SK-N-SH treated with all-trans-retinoic acid at 6 μM for 48 hours (cell line): Measurements from ENCODE around the gene TAF4B.

Source experiments
- ESRRG ChIP-seq: fragments of 250-450 bp; sonication (Bioruptor Pico); IDR thresholded peaks from 2 replicates; pipeline ENCODE4 v1.6.1; 2021; ENCODE audit warnings: mild to moderate bottlenecking
- OSR1 ChIP-seq: fragments of 250-450 bp; sonication (Bioruptor Pico); IDR thresholded peaks from 2 replicates; pipeline ENCODE4 v1.8.0; 2022; ENCODE audit warnings: moderate library complexity, mild to moderate bottlenecking, inconsistent platforms
- RARB ChIP-seq: fragments of 250-450 bp; sonication (Bioruptor Pico); IDR thresholded peaks from 2 replicates; pipeline ENCODE4 v1.8.0; 2021; ENCODE audit warnings: mild to moderate bottlenecking, moderate library complexity
- TCF4 ChIP-seq: fragments of 250-450 bp; sonication (Bioruptor Pico); IDR thresholded peaks from 2 replicates; pipeline ENCODE4 v1.8.0; 2021; ENCODE audit warnings: mild to moderate bottlenecking, moderate library complexity, borderline replicate concordance
- ZFP30 ChIP-seq: fragments of 450-650 bp; formaldehyde crosslinking; IDR thresholded peaks from 2 replicates; pipeline ENCODE4 v1.5.0; 2022; ENCODE audit warnings: mild to moderate bottlenecking, moderate library complexity
- ZNF8 ChIP-seq: fragments of 450-650 bp; formaldehyde crosslinking; IDR thresholded peaks from 2 replicates; pipeline ENCODE4 v1.5.0; 2020; ENCODE audit warnings: mild to moderate bottlenecking, moderate library complexity
- TF ChIP-seq, protein P1 (sequence below): fragments of 250-450 bp; sonication (Bioruptor Pico); IDR thresholded peaks from 2 replicates; pipeline ENCODE4 v1.5.0; 2020; ENCODE audit warnings: mild to moderate bottlenecking, moderate library complexity
- TF ChIP-seq, protein P2 (sequence below): fragments of 250-450 bp; sonication (Bioruptor Pico); IDR thresholded peaks from 2 replicates; pipeline ENCODE4 v1.8.0; 2020; ENCODE audit warnings: mild to moderate bottlenecking, moderate library complexity, borderline replicate concordance
- TF ChIP-seq, protein P3 (sequence below): fragments of 250-450 bp; sonication (Bioruptor Pico); IDR thresholded peaks from 2 replicates; pipeline ENCODE4 v1.5.1; 2021; ENCODE audit warnings: mild to moderate bottlenecking, moderate library complexity

DNA sequence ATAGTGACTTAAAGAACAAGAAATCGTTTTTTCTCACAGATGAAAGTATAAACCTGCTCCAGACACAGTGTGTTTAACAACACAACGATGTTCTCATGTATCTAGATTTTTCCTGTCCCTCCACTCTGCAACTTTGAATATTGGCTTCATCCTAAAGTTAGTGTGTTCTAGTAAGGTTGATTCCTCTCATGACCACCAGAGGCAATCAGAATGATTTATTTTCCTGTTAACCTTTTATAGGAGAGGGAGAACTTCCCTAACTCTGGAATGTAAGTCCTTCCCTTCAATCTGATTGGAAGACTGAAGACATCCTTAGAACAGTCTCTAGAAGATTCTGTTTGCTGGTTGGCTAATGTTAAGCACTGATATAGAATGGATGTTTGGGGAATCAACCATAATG, 41.0 kb upstream of the TAF4B start:
- TF ChIP-seq RARB (CRISPR knock-in tag) (no peak), ZNF8 (no peak), ESRRG (no peak), ZFP30 (CRISPR knock-in tag) (no peak), TCF4 (CRISPR knock-in tag) (no peak), OSR1 (CRISPR knock-in tag) (no peak)
- TF ChIP-seq, protein P1, sequence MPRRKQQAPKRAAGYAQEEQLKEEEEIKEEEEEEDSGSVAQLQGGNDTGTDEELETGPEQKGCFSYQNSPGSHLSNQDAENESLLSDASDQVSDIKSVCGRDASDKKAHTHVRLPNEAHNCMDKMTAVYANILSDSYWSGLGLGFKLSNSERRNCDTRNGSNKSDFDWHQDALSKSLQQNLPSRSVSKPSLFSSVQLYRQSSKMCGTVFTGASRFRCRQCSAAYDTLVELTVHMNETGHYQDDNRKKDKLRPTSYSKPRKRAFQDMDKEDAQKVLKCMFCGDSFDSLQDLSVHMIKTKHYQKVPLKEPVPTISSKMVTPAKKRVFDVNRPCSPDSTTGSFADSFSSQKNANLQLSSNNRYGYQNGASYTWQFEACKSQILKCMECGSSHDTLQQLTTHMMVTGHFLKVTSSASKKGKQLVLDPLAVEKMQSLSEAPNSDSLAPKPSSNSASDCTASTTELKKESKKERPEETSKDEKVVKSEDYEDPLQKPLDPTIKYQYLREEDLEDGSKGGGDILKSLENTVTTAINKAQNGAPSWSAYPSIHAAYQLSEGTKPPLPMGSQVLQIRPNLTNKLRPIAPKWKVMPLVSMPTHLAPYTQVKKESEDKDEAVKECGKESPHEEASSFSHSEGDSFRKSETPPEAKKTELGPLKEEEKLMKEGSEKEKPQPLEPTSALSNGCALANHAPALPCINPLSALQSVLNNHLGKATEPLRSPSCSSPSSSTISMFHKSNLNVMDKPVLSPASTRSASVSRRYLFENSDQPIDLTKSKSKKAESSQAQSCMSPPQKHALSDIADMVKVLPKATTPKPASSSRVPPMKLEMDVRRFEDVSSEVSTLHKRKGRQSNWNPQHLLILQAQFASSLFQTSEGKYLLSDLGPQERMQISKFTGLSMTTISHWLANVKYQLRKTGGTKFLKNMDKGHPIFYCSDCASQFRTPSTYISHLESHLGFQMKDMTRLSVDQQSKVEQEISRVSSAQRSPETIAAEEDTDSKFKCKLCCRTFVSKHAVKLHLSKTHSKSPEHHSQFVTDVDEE = no peak
- TF ChIP-seq, protein P2, sequence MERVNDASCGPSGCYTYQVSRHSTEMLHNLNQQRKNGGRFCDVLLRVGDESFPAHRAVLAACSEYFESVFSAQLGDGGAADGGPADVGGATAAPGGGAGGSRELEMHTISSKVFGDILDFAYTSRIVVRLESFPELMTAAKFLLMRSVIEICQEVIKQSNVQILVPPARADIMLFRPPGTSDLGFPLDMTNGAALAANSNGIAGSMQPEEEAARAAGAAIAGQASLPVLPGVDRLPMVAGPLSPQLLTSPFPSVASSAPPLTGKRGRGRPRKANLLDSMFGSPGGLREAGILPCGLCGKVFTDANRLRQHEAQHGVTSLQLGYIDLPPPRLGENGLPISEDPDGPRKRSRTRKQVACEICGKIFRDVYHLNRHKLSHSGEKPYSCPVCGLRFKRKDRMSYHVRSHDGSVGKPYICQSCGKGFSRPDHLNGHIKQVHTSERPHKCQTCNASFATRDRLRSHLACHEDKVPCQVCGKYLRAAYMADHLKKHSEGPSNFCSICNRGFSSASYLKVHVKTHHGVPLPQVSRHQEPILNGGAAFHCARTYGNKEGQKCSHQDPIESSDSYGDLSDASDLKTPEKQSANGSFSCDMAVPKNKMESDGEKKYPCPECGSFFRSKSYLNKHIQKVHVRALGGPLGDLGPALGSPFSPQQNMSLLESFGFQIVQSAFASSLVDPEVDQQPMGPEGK (CRISPR knock-in tag) = no peak
- TF ChIP-seq, protein P3, sequence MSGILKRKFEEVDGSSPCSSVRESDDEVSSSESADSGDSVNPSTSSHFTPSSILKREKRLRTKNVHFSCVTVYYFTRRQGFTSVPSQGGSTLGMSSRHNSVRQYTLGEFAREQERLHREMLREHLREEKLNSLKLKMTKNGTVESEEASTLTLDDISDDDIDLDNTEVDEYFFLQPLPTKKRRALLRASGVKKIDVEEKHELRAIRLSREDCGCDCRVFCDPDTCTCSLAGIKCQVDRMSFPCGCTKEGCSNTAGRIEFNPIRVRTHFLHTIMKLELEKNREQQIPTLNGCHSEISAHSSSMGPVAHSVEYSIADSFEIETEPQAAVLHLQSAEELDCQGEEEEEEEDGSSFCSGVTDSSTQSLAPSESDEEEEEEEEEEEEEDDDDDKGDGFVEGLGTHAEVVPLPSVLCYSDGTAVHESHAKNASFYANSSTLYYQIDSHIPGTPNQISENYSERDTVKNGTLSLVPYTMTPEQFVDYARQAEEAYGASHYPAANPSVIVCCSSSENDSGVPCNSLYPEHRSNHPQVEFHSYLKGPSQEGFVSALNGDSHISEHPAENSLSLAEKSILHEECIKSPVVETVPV (CRISPR knock-in tag) = no peak
